ENCODE data around the gene TBX1. TPM values are rescaled to one million over a fixed set of nuclear protein-coding genes. Genes with fewer than 3 reads are reported as not detected.
A peak's percentile ranks its signal among the peaks of the same experiment; 100 is the strongest.

Gene TBX1
- total RNA-seq, 1 experiment from 2014 or later, result 6.7 TPM

GRCh38 chr22:19729507-19729906 lies 31.1 kb upstream of the TBX1 start:
- Histone ChIP-seq H3K36me3 (replicated peaks; ENCODE audit: control insufficient read depth, insufficient read depth, low read length) (no peaks in the 10 kb centered on the region), H3K27me3 (ENCODE audit: control insufficient read depth, insufficient read depth, low read length) (peaks cover 25% of the 10 kb centered on the region), H3K4me3 (ENCODE audit: insufficient read depth, low read depth, low read length) (no peak overlapping the region)
- DNase-seq, result no peak

GRCh38 chr22:19730198-19730597 lies 30.4 kb upstream of the TBX1 start:
- DNase-seq, result no peak

GRCh38 chr22:19730655-19731360 lies 29.8 kb upstream of the TBX1 start:
- peak; percentile 97 for DNase-seq
- Histone ChIP-seq H3K36me3 (replicated peaks; ENCODE audit: control insufficient read depth, insufficient read depth, low read length) (no peaks in the 10 kb centered on the region), H3K4me3 (ENCODE audit: insufficient read depth, low read depth, low read length) (peak overlapping the region; percentile 17), H3K27me3 (ENCODE audit: control insufficient read depth, insufficient read depth, low read length) (peaks cover 14% of the 10 kb centered on the region)

More at GRCh38 chr22:19730198-19730597, 30.4 kb upstream of the TBX1 start:
- peaks cover 18% of the 10 kb centered on the region for H3K27me3 ChIP-seq (ENCODE audit: control insufficient read depth, insufficient read depth, low read length)
- H3K36me3 ChIP-seq (replicated peaks; ENCODE audit: control insufficient read depth, insufficient read depth, low read length), result no peaks in the 10 kb centered on the region
- H3K4me3 ChIP-seq (ENCODE audit: insufficient read depth, low read depth, low read length), result no peak overlapping the region

GRCh38 chr22:19731361-19732135 lies 29.0 kb upstream of the TBX1 start:
- peaks cover 13% of the 10 kb centered on the region for H3K27me3 ChIP-seq (ENCODE audit: control insufficient read depth, insufficient read depth, low read length)
- no peak overlapping the region for H3K4me3 ChIP-seq (ENCODE audit: insufficient read depth, low read depth, low read length)
- no peaks in the 10 kb centered on the region for H3K36me3 ChIP-seq (replicated peaks; ENCODE audit: control insufficient read depth, insufficient read depth, low read length)
- DNase-seq, result no peak

- no peak overlapping the region for H3K4me3 ChIP-seq (ENCODE audit: insufficient read depth, low read depth, low read length)
- no peaks in the 10 kb centered on the region for H3K36me3 ChIP-seq (replicated peaks; ENCODE audit: control insufficient read depth, insufficient read depth, low read length)
- no peak for DNase-seq
- H3K27me3 ChIP-seq (ENCODE audit: control insufficient read depth, insufficient read depth, low read length), result peaks cover 11% of the 10 kb centered on the region
Measured at GRCh38 chr22:19732403-19733113, 28.0 kb upstream of the TBX1 start.

GRCh38 chr22:19733755-19734154 lies 26.8 kb upstream of the TBX1 start:
- no peak for DNase-seq
- Histone ChIP-seq H3K4me3 (ENCODE audit: insufficient read depth, low read depth, low read length) (no peak overlapping the region), H3K36me3 (replicated peaks; ENCODE audit: control insufficient read depth, insufficient read depth, low read length) (no peaks in the 10 kb centered on the region), H3K27me3 (ENCODE audit: control insufficient read depth, insufficient read depth, low read length) (peaks cover 1% of the 10 kb centered on the region; the same call in 1 of the 2 replicates)

- Histone ChIP-seq H3K36me3 (replicated peaks; ENCODE audit: control insufficient read depth, insufficient read depth, low read length) (no peaks in the 10 kb centered on the region), H3K27me3 (ENCODE audit: control insufficient read depth, insufficient read depth, low read length) (peaks cover 1% of the 10 kb centered on the region; the same call in 1 of the 2 replicates), H3K4me3 (ENCODE audit: insufficient read depth, low read depth, low read length) (no peak overlapping the region)
- no peak for DNase-seq
Measured at GRCh38 chr22:19734163-19734562, 26.4 kb upstream of the TBX1 start.

GRCh38 chr22:19734837-19735382 lies 25.7 kb upstream of the TBX1 start:
- Histone ChIP-seq H3K36me3 (replicated peaks; ENCODE audit: control insufficient read depth, insufficient read depth, low read length) (no peaks in the 10 kb centered on the region), H3K4me3 (ENCODE audit: insufficient read depth, low read depth, low read length) (no peak overlapping the region), H3K27me3 (ENCODE audit: control insufficient read depth, insufficient read depth, low read length) (no peaks in the 10 kb centered on the region)
- no peak for DNase-seq

- no peaks in the 10 kb centered on the region for H3K27me3 ChIP-seq (ENCODE audit: control insufficient read depth, insufficient read depth, low read length)
- DNase-seq, result no peak
- no peak overlapping the region for H3K4me3 ChIP-seq (ENCODE audit: insufficient read depth, low read depth, low read length)
- no peaks in the 10 kb centered on the region for H3K36me3 ChIP-seq (replicated peaks; ENCODE audit: control insufficient read depth, insufficient read depth, low read length)
Measured at GRCh38 chr22:19735665-19736510, 24.7 kb upstream of the TBX1 start.

- Histone ChIP-seq H3K4me3 (ENCODE audit: insufficient read depth, low read depth, low read length) (no peak overlapping the region), H3K27me3 (ENCODE audit: control insufficient read depth, insufficient read depth, low read length) (no peaks in the 10 kb centered on the region), H3K36me3 (replicated peaks; ENCODE audit: control insufficient read depth, insufficient read depth, low read length) (no peaks in the 10 kb centered on the region)
- DNase-seq, result no peak
Measured at GRCh38 chr22:19737846-19738663, 22.5 kb upstream of the TBX1 start.

- Histone ChIP-seq H3K4me3 (ENCODE audit: insufficient read depth, low read depth, low read length) (no peak overlapping the region), H3K36me3 (replicated peaks; ENCODE audit: control insufficient read depth, insufficient read depth, low read length) (no peaks in the 10 kb centered on the region), H3K27me3 (ENCODE audit: control insufficient read depth, insufficient read depth, low read length) (no peaks in the 10 kb centered on the region)
- no peak for DNase-seq
Measured at GRCh38 chr22:19738664-19739447, 21.7 kb upstream of the TBX1 start.

GRCh38 chr22:19739448-19739895 lies 21.1 kb upstream of the TBX1 start:
- DNase-seq, result no peak
- Histone ChIP-seq H3K36me3 (replicated peaks; ENCODE audit: control insufficient read depth, insufficient read depth, low read length) (no peaks in the 10 kb centered on the region), H3K27me3 (ENCODE audit: control insufficient read depth, insufficient read depth, low read length) (no peaks in the 10 kb centered on the region), H3K4me3 (ENCODE audit: insufficient read depth, low read depth, low read length) (no peak overlapping the region)
